GM19043 (cell line): ENCODE data around the gene MAST2.

Experiments used
- ATAC-seq: cut with Tn5 transposase; IDR thresholded peaks from one replicate; pipeline ENCODE4 v1.9.1; 2021; ENCODE audit warnings: low read depth; ENCODE audit not compliant: unreplicated experiment

Gene MAST2

GRCh38 chr1:45973121-45973520 is 169.7 kb downstream of the MAST2 start:
- no peak for ATAC-seq

DNA sequence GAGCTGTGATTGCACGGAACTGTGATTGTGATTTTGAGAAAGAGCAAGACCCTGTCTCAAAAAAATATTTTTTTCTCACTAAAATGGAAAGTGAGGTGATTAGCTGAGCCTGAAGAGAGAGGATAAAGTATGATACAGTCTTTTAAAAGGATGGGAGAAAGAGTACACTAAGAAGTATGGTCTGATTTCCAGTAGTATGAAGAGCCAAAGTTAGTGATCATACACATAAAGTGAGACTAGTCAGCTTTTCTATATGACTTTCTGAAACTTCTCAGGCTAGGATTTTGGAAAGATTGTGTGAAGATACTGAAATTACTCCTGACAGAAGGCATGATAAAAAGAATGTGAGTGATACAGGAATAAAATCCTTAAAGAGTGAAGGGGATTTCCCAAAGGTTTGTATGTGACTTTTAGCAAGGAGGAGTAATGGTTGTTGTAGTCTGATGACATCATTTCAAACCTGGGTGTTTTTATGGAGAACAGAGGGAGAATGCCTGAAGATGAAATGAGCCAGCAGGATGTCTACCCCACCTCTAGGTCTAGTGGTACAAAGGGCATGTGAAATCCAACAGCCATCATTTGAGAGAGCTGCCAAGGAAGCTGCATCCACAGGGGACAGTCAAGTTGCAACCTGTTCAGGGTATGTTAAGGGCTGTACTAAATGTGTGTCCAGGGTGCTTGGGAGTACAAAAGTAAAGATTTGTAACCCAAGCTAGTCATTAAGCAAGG is 171.3 kb downstream of the MAST2 start:
- no peak for ATAC-seq

DNA sequence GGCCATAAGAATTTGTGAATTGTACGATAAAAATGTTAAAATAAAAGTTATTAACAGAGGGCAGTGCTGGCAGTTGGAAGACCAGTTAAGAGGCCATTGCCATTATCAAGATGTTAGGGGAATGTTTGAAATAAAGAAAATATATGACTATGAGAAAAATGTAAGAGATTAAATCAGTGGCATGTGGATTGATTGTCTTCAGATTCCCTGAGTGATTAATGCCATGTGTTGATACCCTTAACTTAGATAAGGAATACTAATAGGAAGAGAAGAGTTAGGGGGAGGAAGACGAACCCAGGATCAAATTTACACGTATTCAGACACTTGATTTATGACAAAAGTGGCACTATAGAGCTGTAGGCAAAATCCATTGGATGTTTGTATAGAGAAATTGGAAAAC is 173.2 kb downstream of the MAST2 start:
- ATAC-seq: no peak

GRCh38 chr1:45979074-45979777 is 175.8 kb downstream of the MAST2 start:
- ATAC-seq: no peak

- ATAC-seq: no peak
Measured at GRCh38 chr1:45979778-45980176, 176.4 kb downstream of the MAST2 start.

GRCh38 chr1:45982359-45982758 is 178.9 kb downstream of the MAST2 start:
- no peak for ATAC-seq

DNA sequence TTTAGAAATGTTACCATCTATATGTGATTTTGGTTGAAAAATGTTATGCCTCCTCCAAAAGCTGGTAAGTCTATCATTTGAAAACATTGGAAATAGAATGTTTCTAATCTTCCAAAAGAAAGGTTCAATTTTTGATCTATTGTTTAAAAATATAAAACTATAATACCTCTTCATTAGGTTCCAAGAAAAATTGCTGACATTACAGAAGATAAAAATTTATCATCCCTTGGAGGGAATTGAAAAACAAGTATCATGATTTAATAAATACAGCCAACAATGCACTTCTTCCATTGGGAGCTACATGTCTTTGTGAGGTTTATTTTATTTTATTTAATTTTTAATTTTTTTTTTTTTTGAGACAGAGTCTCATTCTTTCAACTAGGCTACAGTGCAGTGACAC is 180.6 kb downstream of the MAST2 start:
- ATAC-seq: no peak

DNA sequence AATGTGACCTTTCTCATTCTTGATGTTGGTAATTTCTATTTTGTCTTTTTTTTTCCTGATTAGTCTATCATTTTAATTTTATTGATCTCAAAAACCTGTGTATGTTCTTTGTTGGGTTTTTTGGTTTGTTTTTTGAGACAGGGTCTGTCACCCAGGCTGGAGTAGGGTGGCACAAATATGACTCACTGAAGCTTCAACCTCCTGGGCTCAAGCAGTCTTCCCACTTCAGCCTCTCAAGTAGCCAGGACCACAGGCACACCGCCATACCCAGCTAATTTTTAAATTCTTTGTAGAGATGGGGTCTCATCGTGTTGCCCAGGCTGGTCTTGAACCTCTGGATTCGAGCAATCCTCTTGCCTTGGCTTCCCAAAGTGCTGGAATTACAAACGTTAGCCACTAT is 183.8 kb downstream of the MAST2 start:
- no peak for ATAC-seq

GRCh38 chr1:45989249-45989648 is 185.8 kb downstream of the MAST2 start:
- ATAC-seq: no peak

DNA sequence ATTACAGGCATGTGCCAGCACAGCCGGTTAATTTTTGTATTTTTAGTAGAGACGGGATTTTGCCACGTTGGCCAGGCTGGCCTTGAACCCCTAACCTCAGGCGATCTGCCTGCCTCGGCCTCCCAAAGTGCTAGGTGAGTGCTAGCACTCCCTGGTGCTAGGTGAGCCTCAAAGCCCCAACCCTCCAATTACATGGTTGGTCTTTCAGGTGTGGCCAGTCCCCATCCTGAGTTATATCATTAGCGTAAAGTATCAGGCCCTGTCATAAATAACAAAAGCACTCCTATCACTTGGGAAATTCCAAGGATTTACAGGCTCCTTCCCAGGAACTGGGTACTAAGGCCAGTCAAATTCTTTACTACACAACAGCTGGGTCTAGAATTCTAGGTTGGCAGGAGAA is 191.0 kb downstream of the MAST2 start:
- no peak for ATAC-seq

GRCh38 chr1:45995298-45995697 is 191.9 kb downstream of the MAST2 start:
- ATAC-seq: no peak

- ATAC-seq: no peak
Measured at GRCh38 chr1:45998020-45998617, 194.7 kb downstream of the MAST2 start.

DNA sequence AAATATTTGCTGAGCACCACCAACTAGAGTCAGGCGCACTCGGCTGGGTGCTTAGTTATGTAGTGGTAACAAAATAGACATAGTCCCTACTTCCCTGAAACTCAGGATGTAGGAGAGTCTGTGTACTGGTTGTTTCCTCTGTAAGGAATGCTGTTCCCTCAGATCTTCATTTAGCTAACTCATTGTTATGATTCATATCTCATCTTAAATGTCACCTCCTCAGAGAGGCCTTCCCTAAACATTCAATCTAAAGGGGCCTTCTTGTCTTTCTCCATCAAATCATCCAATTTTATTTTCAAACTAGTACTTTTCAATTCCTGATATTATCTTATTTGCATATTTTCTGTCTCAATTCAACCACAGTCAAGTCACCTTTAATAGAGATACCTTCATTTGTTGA is 196.1 kb downstream of the MAST2 start:
- no peak for ATAC-seq

DNA sequence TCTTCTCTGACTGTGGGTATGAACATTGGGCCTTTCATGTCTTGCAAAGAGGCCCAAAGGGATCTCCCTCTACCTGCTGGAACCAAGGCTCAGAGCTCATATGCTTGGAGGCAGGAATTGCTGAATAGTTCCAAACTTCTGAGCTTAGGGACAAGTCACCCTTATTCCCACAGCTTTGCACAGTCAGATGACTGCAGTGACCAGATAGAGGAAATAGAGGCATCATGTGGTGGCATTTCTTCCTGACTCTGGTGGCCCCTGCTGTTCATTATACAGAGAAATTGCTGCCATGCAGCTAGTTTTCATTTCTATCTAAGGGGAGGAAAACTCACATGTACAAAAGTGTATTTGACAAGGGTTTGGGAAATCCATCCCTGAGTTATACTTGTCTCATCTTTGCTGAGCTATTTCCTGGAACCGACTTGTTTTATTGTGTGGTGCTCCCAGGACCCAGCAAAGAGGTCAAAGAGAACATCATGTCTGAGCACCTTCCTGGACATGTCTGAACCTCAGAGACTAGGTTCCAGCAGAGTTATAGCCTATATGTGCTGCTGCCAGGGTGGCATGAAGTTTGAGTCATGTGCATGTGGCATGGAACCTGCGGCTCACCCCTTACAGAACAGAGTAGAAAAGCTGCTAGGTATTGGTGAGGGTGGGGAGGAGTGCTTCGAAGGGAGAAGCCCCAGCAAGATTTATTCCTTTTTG is 197.8 kb downstream of the MAST2 start:
- ATAC-seq: no peak

DNA sequence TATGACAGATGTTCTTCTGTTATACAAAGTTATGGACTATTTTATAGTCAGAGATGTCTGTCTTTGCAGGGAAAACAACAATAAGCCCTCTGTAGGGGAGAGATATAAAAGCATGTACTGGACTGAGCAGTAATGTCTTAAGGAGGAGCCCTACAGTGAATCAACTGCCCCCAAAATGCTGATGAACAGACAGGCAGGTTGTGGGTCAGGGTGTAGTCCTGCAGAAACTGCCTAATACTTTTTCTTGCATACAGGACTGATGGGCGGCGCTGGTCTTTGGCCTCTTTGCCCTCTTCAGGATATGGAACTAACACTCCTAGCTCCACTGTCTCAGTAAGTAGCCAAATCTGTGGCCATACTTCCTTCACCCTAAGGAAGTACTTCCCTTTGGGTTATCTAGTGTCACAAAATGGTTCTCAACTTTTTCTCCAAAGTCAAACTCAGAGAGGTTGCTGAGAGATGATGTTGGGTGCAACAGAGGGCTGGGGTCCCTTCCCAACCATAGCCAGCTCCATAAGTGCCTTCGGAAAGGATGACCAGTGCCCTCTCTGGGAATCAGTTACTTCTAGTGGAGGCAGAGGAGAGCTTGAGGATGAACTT is 199.2 kb downstream of the MAST2 start:
- no peak for ATAC-seq

- ATAC-seq: no peak
Measured at GRCh38 chr1:46003315-46003714, 199.9 kb downstream of the MAST2 start.

DNA sequence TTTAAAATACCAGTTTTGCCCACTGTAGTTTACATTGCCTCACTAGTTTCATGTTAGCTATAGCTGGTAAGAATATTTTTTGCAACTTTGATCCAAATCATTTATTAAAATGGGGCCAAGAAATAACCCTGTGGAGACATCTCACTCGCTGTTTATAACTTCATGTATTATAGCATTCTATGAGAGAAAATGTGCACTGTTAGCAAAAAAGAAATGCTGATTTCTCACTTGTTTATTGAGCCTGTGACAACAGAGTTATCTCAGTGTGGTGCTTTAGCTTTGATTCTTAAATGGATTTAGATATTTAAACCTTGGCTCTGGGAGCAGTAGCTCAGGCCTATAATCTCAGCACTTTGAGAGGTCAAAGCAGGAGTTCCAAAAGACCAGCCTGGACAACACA is 201.1 kb downstream of the MAST2 start:
- ATAC-seq: no peak

DNA sequence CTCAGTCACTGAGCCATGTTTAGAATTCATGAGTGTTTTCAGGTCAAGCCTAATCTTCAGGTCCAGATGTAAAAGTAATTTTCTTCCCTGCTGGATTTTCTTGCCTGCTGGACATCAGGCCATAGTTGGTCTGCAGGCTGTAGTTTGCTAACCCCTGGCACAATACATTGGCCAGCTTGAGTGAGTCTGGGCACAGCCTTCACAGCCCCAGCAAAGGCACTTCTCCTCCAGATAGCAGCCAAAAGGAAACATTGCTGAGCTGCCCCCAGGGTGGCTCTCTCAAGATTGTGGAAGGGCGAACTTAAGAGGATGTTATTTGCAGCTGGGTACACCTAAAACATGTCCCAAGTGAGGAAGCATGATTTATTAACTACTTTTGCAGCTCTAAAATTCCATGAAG is 202.2 kb downstream of the MAST2 start:
- ATAC-seq: no peak

DNA sequence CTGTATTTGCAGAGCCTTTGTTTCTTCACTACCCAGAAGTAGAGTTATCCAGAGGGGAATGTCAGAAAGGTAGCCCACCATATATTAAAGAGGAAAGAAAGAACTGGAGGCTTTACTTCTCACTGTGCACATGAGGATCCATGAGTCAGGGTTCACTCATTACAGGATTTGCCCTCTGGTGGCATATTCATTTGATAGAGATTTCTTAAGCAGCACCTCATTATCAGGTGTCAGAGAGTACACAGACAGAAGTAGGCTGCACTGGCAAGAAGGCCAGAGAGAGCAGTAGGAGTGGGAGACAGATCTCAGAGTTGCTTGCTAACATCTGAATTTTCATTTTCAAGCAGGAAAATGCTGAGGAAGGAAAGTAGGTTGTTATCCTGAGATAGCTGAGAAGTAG is 205.2 kb downstream of the MAST2 start:
- no peak for ATAC-seq

GRCh38 chr1:46010611-46011010 is 207.2 kb downstream of the MAST2 start:
- ATAC-seq: no peak

DNA sequence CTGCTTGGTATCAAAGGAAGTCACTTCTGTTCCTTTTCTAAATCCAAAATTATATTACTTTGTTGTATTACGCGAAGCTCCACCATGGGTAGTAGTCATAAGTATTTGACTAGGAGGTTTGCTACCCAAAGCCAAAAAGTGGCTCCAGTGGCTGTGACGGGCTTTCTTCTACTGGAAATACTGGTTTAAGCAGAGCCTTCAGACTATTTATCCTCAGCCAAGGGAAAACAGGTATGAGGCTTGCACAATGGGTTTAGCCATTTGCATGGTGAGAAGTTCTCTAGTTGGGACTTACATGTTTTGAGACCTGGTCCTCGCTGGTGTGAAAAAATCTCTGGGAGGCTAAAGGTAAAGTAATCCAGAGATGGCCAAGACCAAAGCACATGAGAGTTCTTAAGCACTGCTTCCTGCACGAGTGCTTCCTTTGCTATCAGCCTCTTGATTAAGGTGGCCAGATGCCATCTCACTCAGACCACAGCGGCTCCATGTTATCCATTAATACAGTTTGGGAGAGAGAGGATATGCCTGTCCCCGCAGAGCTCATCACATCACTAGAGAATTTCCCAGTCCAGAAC is 207.8 kb downstream of the MAST2 start:
- no peak for ATAC-seq
